HUES6 (cell line): ENCODE results near the gene CLPTM1.

Source experiments
- H3K27ac ChIP-seq: 2 replicates; pipeline ENCODE4 v1.7.0; 2013; ENCODE audit warnings: low read depth, mild to moderate bottlenecking, low read length, inconsistent platforms
- H3K27me3 ChIP-seq: 2 replicates; pipeline ENCODE4 v1.6.1; 2013; ENCODE audit warnings: low read length; ENCODE audit not compliant: control insufficient read depth, insufficient read depth
- H3K36me3 ChIP-seq: 2 replicates; pipeline ENCODE4 v1.6.1; 2013; ENCODE audit warnings: low read length; ENCODE audit not compliant: control insufficient read depth, insufficient read depth
- H3K4me1 ChIP-seq: 2 replicates; pipeline ENCODE4 v1.6.1; 2013; ENCODE audit warnings: low read length; ENCODE audit not compliant: control insufficient read depth, insufficient read depth
- H3K4me3 ChIP-seq: 2 replicates; pipeline ENCODE4 v1.5.1; 2013; ENCODE audit warnings: low read depth, low read length
- H3K9ac ChIP-seq: one replicate; pipeline ENCODE4 v1.6.1; 2013; ENCODE audit warnings: mild to moderate bottlenecking, low read length
- H3K9me3 ChIP-seq: 2 replicates; pipeline ENCODE4 v1.6.1; 2013; ENCODE audit warnings: low read depth, low read length; ENCODE audit not compliant: control insufficient read depth, insufficient read depth

CLPTM1 gene

DNA sequence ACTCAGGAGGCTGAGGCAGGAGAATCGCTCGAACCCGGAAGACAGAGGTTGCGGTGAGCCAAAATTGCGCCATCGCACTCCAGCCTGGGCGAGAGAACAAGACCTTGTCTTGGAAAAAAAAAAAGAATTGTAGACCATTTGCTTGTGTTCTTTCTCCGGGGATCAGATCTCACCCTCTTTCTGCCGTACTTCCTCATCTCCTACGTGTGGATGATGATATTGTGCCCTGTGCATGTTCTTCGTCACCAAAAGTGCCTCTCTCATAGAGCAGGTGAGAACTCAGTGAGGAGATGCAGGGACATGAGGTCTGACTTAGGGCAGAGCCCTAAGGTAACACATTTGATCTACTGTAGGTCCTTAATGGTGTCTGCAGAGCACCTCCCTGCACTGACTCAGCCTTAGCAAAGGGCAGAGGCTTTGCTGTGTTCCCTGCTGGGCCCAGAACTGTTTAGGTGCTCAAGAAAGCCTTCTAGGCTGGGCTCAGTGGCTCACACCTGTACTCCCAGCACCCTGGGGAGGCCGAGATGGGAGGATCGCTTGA is 8.1 kb upstream of the CLPTM1 start:
- Histone ChIP-seq H3K4me3 (no peak overlapping the region), H3K27ac (no peak overlapping the region), H3K9ac (no peak overlapping the region), H3K27me3 (no peaks in the 10 kb centered on the region), H3K36me3 (peaks cover 2% of the 10 kb centered on the region; the same call in 1 of the 2 replicates), H3K9me3 (no peaks in the 10 kb centered on the region), H3K4me1 (no peaks in the 10 kb centered on the region)

DNA sequence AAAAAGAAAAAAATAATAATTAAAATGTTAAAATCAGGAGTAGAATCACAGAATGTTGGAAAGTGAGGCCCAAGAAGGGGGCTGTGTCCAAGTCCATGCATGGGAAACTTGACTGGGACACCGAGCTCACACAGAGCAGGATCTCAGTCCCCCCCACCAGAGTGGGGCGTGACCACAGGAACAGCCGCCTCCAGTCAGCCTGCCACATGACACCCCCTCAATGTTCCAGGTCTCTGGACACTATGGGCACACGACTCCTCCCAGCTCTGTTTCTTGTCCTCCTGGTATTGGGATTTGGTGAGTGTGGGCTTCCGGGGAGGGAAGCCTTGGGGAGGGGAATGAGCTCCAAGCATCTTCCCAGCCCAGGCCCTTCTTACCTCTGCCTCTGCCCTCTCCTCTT is 6.9 kb upstream of the CLPTM1 start:
- Histone ChIP-seq H3K36me3 (peaks cover 2% of the 10 kb centered on the region; the same call in 1 of the 2 replicates), H3K9me3 (no peaks in the 10 kb centered on the region), H3K27me3 (no peaks in the 10 kb centered on the region), H3K27ac (no peak overlapping the region), H3K9ac (no peak overlapping the region), H3K4me1 (no peaks in the 10 kb centered on the region), H3K4me3 (no peak overlapping the region)

DNA sequence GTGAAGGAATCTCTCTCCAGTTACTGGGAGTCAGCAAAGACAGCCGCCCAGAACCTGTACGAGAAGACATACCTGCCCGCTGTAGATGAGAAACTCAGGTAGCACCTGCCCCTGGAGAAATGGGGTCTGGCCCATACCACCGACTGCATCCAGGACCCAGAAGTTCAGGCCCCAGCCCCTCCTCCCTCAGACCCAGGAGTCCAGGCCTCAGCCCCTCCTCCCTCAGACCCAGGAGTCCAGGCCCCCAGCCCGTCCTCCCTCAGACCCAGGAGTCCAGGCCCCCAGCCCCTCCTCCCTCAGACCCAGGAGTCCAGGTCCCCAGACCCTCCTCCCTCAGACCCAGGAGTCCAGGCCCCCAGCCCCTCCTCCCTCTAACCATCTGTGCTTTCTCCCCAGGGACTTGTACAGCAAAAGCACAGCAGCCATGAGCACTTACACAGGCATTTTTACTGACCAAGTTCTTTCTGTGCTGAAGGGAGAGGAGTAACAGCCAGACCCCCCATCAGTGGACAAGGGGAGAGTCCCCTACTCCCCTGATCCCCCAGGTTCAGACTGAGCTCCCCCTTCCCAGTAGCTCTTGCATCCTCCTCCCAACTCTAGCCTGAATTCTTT is 6.3 kb upstream of the CLPTM1 start:
- Histone ChIP-seq H3K36me3 (peaks cover 2% of the 10 kb centered on the region; the same call in 1 of the 2 replicates), H3K9me3 (no peaks in the 10 kb centered on the region), H3K27me3 (no peaks in the 10 kb centered on the region), H3K4me3 (no peak overlapping the region), H3K9ac (no peak overlapping the region), H3K4me1 (no peaks in the 10 kb centered on the region), H3K27ac (no peak overlapping the region)

DNA sequence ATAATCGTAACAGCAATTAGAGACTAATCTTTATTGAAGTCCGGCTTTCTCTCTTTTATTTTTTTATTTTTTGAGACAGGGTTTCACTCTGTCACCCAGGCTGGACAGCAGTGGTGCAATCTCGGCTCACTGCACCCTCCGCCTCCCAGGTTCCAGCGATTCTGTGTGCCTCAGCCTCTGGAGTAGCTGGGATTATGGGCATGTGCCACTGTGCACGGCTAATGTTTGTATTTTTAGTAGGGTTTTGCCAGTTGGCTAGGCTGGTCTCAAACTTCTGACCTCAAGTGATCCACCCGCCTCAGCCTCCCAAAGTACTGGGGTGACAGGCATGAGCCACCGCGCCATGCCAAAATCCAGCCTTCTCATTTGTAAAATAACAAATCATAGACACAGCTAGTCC is 5.6 kb upstream of the CLPTM1 start:
- peaks cover 2% of the 10 kb centered on the region; the same call in 1 of the 2 replicates for H3K36me3 ChIP-seq
- no peaks in the 10 kb centered on the region for H3K27me3 ChIP-seq
- H3K27ac ChIP-seq, result no peak overlapping the region
- H3K4me3 ChIP-seq, result no peak overlapping the region
- H3K9ac ChIP-seq, result no peak overlapping the region
- no peaks in the 10 kb centered on the region for H3K4me1 ChIP-seq
- H3K9me3 ChIP-seq, result no peaks in the 10 kb centered on the region

DNA sequence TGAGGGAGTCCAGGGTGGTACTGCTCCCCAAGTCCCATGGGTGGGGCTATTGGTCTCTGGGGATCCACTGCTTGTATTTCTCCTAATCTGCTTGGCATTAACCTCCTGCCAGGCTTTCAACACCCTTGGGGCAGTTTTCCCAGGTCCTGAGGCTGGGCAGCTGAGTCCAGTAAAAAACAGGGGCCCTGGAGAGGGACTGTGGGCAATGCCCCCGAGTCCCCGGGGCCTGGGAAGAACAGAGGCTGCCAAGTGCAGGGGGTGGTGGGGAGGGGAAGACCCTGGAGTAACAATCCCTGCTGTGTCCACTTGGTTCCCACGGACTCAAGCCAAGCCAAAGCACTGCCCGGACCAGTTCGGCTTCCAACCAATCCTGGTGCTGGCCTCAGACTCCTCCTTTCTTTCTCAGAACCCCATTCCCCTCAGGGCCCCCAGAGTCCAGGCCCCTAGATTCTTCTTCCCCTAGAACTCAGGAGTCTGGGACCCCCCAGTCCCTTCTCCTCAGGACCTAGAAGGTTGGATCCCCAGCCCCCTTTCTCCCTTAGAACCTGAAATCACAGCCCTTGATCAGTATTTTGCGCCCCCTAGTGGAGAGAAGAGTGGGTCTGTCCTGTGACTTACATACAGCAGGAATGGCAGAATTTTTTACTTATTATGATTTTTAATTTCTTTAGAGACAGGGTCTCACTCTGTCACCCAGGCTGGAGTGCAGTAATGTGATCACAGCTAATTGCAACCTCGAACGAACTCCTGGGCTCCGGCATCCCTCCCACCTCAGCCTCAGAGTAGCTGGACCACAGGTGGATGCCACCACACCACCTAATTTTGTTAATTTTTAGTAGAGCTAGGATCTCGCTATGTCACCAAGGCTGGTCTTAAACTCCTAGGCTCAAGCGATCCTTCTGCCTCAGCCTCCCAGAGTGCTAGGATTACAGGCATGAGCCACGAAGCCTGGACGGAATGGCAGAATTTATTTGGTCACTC is 3.7 kb upstream of the CLPTM1 start:
- Histone ChIP-seq H3K9me3 (no peaks in the 10 kb centered on the region), H3K9ac (no peak overlapping the region), H3K4me3 (no peak overlapping the region), H3K4me1 (peaks cover 6% of the 10 kb centered on the region; the same call in 1 of the 2 replicates), H3K27me3 (no peaks in the 10 kb centered on the region), H3K36me3 (peaks cover 2% of the 10 kb centered on the region; the same call in 1 of the 2 replicates), H3K27ac (no peak overlapping the region)

DNA sequence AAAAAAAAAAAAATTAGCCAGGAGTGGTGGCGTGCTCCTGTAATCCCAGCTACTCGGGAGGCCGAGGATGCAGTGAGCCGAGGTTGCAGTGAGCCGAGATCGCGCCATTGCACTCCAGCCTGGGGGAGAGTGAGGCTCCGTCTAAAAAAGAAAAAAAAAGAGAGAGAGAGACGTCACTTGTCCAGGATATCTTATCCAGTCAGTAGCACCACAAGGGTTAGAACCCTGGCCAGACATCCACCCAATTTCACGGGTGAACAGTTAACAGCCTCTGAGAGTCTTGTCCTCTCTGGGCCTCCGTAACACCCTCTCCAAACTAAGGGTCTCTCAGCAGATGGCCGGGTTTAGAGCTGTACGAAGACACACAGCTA is 917 bp upstream of the CLPTM1 start:
- Histone ChIP-seq H3K27me3 (no peaks in the 10 kb centered on the region), H3K9ac (peak overlapping the region; percentile 94), H3K36me3 (peaks cover 2% of the 10 kb centered on the region; the same call in 1 of the 2 replicates), H3K27ac (peak overlapping the region; percentile 83; the same call in 1 of the 2 replicates), H3K4me3 (peak overlapping the region; percentile 97), H3K9me3 (no peaks in the 10 kb centered on the region), H3K4me1 (peaks cover 16% of the 10 kb centered on the region; the same call in 1 of the 2 replicates)

DNA sequence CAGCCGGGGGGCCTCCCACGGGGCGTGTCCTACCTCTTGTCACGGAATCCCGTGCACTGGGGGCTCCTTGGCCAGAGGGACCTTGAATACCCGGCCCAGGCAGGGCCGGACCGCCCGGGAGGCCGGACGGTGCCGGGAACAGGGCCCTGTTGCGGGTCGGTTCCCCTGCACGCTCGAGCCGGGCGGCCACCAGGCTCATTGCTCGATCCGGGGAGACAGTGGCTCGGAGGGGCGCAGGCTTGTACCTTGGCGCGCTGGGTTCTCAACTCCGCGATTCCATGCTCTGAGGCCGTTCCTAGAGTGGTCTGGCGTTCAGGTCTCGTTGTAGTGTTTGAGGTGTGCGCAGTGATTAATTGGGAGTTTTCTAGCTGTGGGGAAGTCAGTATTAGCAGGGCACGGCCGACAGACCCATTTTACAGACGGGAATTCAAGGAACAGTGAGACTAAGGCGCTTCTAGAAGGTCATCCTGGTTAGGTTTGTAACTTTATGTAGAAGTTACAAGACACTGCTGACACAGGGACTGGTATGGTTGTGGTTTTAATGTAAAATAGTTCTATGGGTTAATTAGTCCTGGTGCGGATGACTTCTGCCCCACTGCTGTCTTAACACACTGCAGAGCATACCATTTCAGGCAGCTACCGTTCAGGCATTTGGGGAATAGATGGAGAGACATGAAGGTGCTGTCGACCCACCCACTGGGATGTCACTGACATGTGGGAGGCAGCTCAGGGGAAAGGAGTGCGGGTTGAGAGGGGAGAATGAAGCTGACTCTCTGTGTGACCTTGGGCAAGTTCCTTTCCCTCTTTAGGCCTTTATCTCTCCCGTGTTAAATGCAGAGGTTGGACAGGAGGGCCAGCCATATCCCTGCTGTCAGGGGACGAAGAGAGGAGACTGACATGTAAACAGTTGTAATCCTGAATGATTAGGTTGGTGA is 592 bp downstream of the CLPTM1 start:
- H3K27ac ChIP-seq, result peak overlapping the region; percentile 72; the same call in 1 of the 2 replicates
- no peaks in the 10 kb centered on the region for H3K27me3 ChIP-seq
- peaks cover 5% of the 10 kb centered on the region; the same call in 1 of the 2 replicates for H3K36me3 ChIP-seq
- peaks cover 16% of the 10 kb centered on the region; the same call in 1 of the 2 replicates for H3K4me1 ChIP-seq
- peak overlapping the region; percentile 88 for H3K9ac ChIP-seq
- H3K9me3 ChIP-seq, result no peaks in the 10 kb centered on the region
- peak overlapping the region; percentile 97 for H3K4me3 ChIP-seq

DNA sequence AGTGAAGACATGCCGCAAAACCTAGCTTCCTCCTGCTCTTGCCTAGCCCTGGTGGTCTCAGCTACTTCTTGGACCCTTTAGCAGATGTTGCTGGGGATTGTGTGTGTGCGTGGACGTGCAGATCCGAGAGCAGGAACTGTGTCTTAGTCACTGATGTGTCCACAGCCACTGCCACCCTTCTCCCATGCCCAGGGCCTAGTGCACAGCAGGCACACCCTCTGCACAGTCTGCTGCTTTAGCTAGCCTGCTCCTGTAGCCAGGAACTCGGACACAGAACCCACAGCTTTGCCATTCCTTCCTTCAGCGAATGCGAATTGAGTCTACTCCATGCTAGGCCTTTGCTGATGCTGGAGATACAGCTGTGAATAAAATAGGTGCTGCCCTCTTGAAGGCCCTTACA is 2.3 kb downstream of the CLPTM1 start:
- peaks cover 17% of the 10 kb centered on the region for H3K36me3 ChIP-seq
- no peak overlapping the region for H3K4me3 ChIP-seq
- H3K9me3 ChIP-seq, result no peaks in the 10 kb centered on the region
- H3K9ac ChIP-seq, result peak overlapping the region; percentile 27
- H3K27ac ChIP-seq, result no peak overlapping the region
- peaks cover 16% of the 10 kb centered on the region; the same call in 1 of the 2 replicates for H3K4me1 ChIP-seq
- no peaks in the 10 kb centered on the region for H3K27me3 ChIP-seq

DNA sequence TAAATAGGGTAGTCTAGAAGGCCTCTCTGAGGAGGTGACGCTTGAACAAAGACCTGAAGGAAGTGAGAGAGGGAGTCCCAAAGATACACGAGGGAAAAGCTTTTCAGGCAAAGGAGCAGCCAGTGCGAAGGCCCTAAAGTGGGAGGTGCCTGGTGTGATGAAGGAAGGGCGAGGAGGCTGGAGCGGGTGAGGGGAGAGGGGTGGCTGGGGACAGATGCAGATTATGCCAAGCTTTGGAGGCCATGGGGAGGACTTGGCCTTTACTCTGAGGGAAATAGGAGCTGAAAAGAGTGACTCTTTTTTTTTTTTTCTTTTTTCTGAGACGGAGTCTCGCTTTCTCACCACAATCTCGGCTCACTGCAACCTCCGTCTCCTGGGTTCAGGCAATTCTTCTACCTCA is 2.9 kb downstream of the CLPTM1 start:
- Histone ChIP-seq H3K4me1 (peaks cover 16% of the 10 kb centered on the region; the same call in 1 of the 2 replicates), H3K9ac (peak overlapping the region; percentile 12), H3K9me3 (no peaks in the 10 kb centered on the region), H3K27me3 (no peaks in the 10 kb centered on the region), H3K36me3 (peaks cover 19% of the 10 kb centered on the region), H3K4me3 (no peak overlapping the region), H3K27ac (no peak overlapping the region)

DNA sequence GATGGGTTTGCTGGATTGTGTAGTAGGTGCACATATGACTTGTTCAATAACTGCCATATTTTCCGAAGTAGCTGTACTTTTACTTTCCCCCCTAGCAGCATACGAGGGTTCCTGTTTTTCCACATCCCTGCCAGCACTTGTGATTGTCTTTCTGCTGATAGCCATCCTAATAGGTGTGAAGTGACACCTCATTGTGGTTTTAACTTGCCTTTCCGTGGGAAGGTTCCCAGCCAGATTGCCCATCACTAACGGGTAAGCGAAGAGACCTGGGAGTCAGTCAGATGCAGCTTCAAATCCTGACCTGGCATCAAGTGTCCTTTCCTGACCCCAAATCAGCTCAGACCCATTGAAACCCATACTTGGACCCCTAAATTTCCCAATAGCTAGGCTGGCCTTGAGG is 4.5 kb downstream of the CLPTM1 start:
- Histone ChIP-seq H3K4me3 (no peak overlapping the region), H3K36me3 (peaks cover 25% of the 10 kb centered on the region), H3K27ac (no peak overlapping the region), H3K9ac (no peak overlapping the region), H3K27me3 (no peaks in the 10 kb centered on the region), H3K9me3 (no peaks in the 10 kb centered on the region), H3K4me1 (peaks cover 16% of the 10 kb centered on the region; the same call in 1 of the 2 replicates)
